Nephron progenitor cell (in vitro differentiated cells): ENCODE measurements around the gene SRGN.

Source experiments
- DNase-seq: peaks from one replicate; pipeline ENCODE4 v3.0.0; 2021
- H3K27ac Mint-ChIP-seq: 2 replicates; pipeline ENCODE4 v1.8.0; 2021; ENCODE audit warnings: mild to moderate bottlenecking, moderate library complexity, mixed read lengths
- H3K27me3 Mint-ChIP-seq: 2 replicates; pipeline ENCODE4 v1.8.0; 2021; ENCODE audit warnings: mild to moderate bottlenecking, low read depth, mixed read lengths; ENCODE audit not compliant: poor library complexity
- H3K36me3 Mint-ChIP-seq: 2 replicates; pipeline ENCODE4 v1.8.0; 2021; ENCODE audit warnings: low read depth, mixed read lengths
- H3K4me1 Mint-ChIP-seq: 2 replicates; pipeline ENCODE4 v1.8.0; 2021; ENCODE audit warnings: mixed read lengths
- H3K4me3 Mint-ChIP-seq: 2 replicates; pipeline ENCODE4 v1.8.0; 2021; ENCODE audit warnings: mild to moderate bottlenecking, moderate library complexity, mixed read lengths
- H3K9me3 Mint-ChIP-seq: 2 replicates; pipeline ENCODE4 v1.8.0; 2021; ENCODE audit warnings: mild to moderate bottlenecking, moderate library complexity, mixed read lengths
- TF ChIP-seq, protein P1 (sequence below): fragments of 200-600 bp; sonication (generic); IDR thresholded peaks from 2 replicates; pipeline ENCODE4 v1.5.0; 2021; ENCODE audit warnings: antibody characterized with exemption

SRGN gene

DNA sequence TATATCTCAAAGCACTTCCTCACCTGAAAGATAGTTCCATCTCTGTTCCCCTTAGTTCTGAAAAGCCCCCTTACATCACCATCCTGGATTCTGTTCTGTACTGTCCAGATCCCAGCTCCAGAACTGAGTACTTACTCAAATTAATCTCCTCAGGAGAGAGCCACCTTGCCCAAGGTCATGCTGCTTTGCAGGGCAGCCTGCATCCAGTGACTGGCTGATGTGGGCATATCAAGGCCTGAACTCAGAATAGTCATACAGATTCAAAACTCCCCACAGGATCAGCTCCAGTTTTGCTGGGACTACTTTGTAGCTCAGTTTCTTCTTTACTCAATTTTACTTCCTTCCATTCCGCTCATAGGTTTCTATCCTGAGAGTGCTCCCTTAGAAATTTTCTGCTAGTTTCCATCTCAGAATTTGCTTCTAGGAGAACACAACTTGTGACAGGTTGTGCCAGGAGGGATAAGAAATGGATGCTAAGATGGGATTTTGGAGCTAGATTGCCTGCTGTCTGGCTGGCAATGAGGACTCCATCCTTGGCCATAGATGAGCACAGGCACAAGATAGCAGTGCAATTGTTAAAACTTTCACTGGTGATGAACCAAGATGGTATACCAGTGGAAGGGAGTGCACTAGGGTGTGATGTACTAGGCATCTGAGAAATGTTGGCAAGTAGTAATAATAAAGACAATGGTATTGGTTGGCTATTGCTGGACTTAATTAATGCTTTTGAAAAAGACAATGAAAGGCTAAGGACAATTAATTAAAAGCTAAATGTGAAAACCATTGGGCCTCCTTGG, 17.3 kb downstream of the SRGN start:
- peaks cover 6% of the 10 kb centered on the region for H3K9me3 Mint-ChIP-seq
- H3K4me3 Mint-ChIP-seq = no peak overlapping the region
- no peak overlapping the region for H3K27ac Mint-ChIP-seq
- H3K27me3 Mint-ChIP-seq = peaks cover 13% of the 10 kb centered on the region
- DNase-seq = no peak
- no peaks in the 10 kb centered on the region for H3K36me3 Mint-ChIP-seq
- peaks cover 21% of the 10 kb centered on the region for H3K4me1 Mint-ChIP-seq
- TF ChIP-seq, protein P1, sequence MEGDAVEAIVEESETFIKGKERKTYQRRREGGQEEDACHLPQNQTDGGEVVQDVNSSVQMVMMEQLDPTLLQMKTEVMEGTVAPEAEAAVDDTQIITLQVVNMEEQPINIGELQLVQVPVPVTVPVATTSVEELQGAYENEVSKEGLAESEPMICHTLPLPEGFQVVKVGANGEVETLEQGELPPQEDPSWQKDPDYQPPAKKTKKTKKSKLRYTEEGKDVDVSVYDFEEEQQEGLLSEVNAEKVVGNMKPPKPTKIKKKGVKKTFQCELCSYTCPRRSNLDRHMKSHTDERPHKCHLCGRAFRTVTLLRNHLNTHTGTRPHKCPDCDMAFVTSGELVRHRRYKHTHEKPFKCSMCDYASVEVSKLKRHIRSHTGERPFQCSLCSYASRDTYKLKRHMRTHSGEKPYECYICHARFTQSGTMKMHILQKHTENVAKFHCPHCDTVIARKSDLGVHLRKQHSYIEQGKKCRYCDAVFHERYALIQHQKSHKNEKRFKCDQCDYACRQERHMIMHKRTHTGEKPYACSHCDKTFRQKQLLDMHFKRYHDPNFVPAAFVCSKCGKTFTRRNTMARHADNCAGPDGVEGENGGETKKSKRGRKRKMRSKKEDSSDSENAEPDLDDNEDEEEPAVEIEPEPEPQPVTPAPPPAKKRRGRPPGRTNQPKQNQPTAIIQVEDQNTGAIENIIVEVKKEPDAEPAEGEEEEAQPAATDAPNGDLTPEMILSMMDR = no peak

- H3K4me3 Mint-ChIP-seq = no peak overlapping the region
- H3K9me3 Mint-ChIP-seq = peaks cover 6% of the 10 kb centered on the region
- H3K4me1 Mint-ChIP-seq = peaks cover 3% of the 10 kb centered on the region
- DNase-seq = no peak
- no peaks in the 10 kb centered on the region for H3K36me3 Mint-ChIP-seq
- H3K27me3 Mint-ChIP-seq = peaks cover 20% of the 10 kb centered on the region
- TF ChIP-seq, protein P1 = no peak
- H3K27ac Mint-ChIP-seq = no peak overlapping the region
These were observed 19.2 kb downstream of the SRGN start for GRCh38 chr10:69107176-69107490.

DNA sequence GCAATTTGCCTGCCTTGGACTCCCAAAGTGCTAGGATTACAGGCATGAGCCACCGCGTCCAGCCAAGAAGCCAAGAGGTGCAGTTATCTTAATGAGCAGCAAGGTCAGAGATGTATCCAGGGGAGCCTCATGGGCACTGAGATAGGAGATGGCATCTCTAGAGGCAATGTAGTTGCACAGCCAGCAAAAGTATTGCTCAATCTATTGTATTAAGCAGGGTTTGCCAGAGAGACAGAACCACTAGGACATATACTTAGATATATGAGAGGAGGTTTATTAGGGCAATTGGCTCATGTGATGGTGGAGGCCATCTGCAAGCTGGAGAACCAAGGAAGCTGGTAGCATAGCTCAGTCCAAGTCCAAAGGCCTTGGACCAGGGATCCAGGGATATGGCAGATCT, 19.8 kb downstream of the SRGN start:
- H3K9me3 Mint-ChIP-seq = peaks cover 6% of the 10 kb centered on the region
- peaks cover 23% of the 10 kb centered on the region for H3K27me3 Mint-ChIP-seq
- H3K4me1 Mint-ChIP-seq = no peaks in the 10 kb centered on the region
- no peaks in the 10 kb centered on the region for H3K36me3 Mint-ChIP-seq
- no peak overlapping the region for H3K27ac Mint-ChIP-seq
- no peak overlapping the region for H3K4me3 Mint-ChIP-seq
- DNase-seq = no peak
- TF ChIP-seq, protein P1 = no peak

- H3K4me3 Mint-ChIP-seq = no peak overlapping the region
- no peak overlapping the region for H3K27ac Mint-ChIP-seq
- peaks cover 10% of the 10 kb centered on the region for H3K4me1 Mint-ChIP-seq
- no peaks in the 10 kb centered on the region for H3K9me3 Mint-ChIP-seq
- DNase-seq = no peak
- no peaks in the 10 kb centered on the region for H3K27me3 Mint-ChIP-seq
- H3K36me3 Mint-ChIP-seq = no peaks in the 10 kb centered on the region
- TF ChIP-seq, protein P1 = no peak
These were observed 32.0 kb downstream of the SRGN start for GRCh38 chr10:69119896-69120295.

DNA sequence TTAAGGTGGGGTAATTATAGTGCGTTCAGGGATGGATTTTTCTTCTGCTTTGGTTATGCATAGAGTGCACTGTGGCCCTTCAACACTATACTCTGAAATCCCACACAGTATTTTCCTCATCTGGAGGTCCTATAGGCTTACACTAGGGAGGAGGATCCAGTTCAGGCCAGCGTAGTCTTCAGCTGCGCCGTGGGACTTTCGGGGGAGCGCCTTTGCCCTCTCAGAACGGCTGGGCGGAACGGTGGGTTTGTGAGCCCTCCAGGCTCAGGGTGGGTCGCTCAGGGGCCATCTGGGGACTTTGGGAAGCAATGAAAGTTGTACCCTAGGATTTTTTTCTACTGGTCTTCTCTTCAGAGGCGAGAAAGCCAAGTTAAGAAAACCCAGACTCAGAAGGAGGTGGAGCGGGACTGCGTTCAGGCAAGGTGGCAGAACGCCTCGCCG, 35.4 kb downstream of the SRGN start:
- H3K4me1 Mint-ChIP-seq = peaks cover 23% of the 10 kb centered on the region
- peak overlapping the region; percentile 100 for H3K27ac Mint-ChIP-seq
- no peaks in the 10 kb centered on the region for H3K9me3 Mint-ChIP-seq
- H3K4me3 Mint-ChIP-seq = peak overlapping the region; percentile 94
- H3K36me3 Mint-ChIP-seq = no peaks in the 10 kb centered on the region
- no peaks in the 10 kb centered on the region for H3K27me3 Mint-ChIP-seq
- peak; percentile 66 for DNase-seq
- TF ChIP-seq, protein P1 = no peak
